NCI-H187 (cell line): ENCODE measurements around the gene SSC5D.
"Not testable (repeated sequence)": the region's sequence is repeated elsewhere in the genome, so short reads cannot be mapped to it uniquely, and the experiment has no call there.

Experiments
- DNase-seq, 2 experiments: peaks; one replicate each; lab custom pipeline; 2025; lab: John Stamatoyannopoulos, UW

Gene SSC5D

GRCh38 chr19:55503502-55504251 lies 15.4 kb downstream of the SSC5D start:
- DNase-seq = peak; percentile 75 to 87

DNA sequence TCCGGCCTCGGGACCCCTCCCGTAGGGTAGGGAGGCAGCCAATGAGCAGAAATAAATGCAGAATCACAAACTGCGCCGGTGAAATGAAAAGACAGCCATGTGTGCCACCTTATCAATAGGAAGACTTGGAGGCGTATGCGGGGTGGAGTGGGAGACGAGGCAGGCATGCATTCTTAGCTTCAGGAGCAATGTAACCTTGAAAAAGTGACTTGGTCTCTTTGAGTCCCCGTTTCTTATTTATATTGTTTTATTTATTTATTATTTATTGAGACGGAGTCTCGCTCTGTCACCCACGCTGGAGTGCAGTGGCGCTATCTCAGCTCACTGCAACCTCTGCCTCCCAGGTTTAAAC lies 16.0 kb downstream of the SSC5D start:
- no peak for DNase-seq

DNA sequence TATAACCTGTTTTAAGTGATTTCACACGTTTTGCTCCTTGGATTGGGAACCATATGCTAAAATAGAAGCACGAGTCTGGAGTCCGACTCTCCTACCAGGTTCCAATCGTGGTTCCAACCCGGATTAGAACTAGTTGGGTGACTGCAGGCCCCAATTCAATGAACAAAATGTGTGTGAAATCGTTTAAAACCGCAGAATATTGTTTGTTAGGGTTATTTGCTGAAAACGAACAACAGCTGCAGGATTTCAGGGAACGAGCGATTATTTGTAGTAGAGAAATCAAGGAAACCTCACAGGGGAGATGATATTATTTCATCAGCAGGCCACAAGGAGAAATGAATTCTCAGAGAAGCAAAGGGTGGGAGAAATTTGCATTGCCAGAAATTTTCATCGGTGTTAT lies 16.7 kb downstream of the SSC5D start:
- DNase-seq = no peak

- DNase-seq = no peak
These were observed 19.9 kb downstream of the SSC5D start for GRCh38 chr19:55508120-55508519.

GRCh38 chr19:55516878-55517620 lies 28.8 kb downstream of the SSC5D start:
- DNase-seq = peak; percentile 82 to 84

- no peak for DNase-seq
These were observed 31.4 kb downstream of the SSC5D start for GRCh38 chr19:55519451-55520311.

DNA sequence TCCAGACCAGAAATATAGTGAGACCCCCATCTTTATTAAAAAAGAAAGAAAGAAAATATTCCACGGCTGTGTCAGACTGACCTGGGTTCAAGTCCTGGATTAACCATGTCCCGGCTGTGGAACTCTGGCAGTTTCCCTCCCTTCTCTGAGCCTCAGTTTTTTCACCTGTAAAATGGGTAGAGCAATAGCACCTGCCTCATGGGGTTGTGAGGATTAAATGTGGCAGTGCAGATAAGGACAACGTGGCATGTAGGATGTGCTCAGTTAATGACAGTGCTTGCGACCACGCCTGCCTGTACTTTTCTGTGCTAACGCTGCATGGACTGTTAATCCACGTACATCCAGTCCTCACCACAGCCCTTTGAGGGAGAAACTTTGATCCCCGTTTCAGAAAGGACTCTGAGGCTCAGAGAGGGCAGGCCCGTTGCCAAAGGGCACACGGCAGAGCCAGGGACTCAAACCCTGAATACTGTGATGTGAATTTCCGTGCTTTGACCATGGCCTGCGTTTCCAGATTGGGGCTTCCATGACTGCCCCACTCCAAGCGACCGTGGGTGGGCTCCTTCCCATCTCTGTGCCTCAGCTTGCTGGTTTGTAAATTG lies 32.6 kb downstream of the SSC5D start:
- no peak for DNase-seq

- no peak for DNase-seq
These were observed 37.3 kb downstream of the SSC5D start for GRCh38 chr19:55525289-55526101.

DNA sequence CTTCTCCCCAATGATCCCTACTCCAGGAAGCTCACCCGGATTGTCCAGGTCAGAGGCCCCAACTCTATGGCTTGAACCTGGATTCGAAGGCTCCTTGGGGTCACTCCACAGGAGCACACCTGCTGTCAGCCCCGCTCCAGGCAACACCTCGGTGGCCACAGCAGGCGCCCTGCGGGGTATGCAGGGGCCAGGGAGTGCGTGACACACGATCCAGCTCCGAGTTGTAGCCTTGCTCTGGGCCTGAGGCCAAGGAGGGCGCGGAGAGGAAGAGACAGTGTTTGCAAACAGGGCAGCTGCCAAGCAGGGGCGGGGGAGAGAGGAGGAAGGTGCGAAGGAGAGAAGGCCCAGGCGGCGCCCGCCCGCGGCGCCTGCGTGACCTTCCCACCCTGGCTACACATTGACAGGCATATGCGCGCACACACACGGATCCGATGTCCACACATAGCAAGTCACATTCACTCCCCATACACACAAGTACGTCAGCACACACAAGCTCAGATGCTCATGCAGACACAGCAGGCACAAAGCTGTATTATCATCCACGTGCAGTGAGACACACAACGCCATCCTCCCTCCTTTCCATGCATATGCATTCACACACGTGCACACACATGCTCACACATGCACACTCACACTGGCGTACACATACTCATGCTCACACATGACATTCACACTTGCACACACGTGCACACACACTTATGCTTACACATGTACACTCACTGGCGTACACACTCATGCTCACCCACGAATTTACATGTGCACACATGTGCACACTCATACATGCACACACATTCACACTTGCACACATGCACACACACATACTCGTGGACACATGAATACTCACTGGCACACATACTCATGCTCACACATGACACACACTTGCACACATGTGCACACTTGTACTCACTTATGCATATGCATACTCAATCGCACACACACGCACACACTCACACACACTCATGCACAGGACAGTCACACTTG lies 38.3 kb downstream of the SSC5D start:
- no peak for DNase-seq

DNA sequence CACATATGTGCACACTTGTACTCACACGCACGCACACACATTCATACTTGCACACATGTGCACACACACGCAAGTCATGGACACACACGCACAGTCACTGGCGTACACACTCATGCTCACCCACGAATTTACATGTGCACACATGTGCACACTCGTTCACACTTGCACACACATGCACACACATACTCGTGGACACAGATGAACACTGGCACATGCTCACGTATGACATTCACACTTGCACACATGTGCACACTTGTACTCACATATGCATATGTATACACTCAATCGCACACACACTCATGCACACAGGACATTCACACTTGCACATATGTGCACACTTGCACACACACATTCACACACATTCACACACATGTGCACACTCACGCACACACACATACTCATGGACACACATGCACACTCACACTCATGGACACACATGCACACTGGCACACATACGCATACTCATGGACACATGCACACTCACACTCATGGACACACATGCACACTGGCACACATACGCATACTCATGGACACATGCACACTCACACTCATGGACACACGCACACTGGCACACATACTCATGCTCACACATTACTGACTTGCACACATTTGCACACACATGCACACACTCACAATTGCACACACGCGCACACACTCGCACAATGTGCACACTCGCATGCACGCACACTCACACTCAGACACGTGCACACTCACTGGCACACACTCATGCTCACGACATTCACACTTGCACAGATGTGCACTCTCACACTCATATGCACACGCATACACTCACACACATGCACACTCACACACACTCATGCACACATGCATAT lies 39.2 kb downstream of the SSC5D start:
- DNase-seq = no peak

- no peak for DNase-seq
These were observed 40.0 kb downstream of the SSC5D start for GRCh38 chr19:55528030-55528803.

GRCh38 chr19:55529636-55530234 lies 41.5 kb downstream of the SSC5D start:
- no peak for DNase-seq

DNA sequence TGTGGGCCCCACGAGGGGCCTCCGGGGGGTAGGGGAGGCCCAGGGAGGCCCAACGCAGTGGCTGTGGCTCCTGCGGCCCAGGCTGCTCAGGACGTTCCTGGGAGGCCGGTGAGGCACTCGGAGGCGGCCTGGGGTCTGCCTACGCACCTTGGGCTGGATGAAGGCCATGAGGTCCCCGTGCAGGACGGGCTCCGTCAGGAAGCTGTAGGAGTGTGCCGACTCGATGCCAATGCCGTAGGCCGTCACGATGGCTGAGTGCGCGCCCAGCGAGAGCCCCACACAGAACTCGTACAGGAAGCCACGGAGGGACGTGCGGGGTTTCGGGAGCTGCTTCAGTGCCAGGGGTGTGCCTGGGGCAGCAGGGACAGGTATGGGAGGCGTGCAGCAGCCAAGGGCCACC lies 42.8 kb downstream of the SSC5D start:
- no peak for DNase-seq

GRCh38 chr19:55534280-55534679 lies 46.0 kb downstream of the SSC5D start:
- DNase-seq = not testable (repeated sequence)

GRCh38 chr19:55535173-55535964 lies 47.1 kb downstream of the SSC5D start:
- DNase-seq = no peak

DNA sequence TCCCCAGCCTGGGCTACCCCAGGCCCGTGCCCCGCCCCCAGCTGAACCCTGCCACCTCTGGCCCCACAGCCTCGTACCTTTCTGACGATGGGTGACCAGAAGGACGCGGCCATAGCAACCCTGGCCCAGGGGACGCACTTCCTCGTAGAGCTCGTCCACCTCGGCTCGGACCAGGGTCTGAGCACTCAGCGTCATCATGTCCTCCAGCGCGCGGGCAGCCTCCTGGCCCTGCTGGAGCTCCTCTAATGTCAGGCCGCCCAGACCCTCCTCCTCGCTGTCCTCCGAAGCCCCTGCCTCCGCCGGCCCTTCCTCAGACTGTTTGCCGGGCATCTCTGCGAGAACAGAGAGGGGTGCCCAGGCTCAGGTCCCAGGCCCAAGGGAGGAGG lies 47.7 kb downstream of the SSC5D start:
- DNase-seq = no peak

GRCh38 chr19:55536366-55536765 lies 48.1 kb downstream of the SSC5D start:
- no peak for DNase-seq
